ENCODE results near the gene DRC7. TPM values are rescaled to one million over a fixed set of nuclear protein-coding genes. Genes with fewer than 3 reads are reported as not detected.
"Not testable (repeated sequence)": the region's sequence is repeated elsewhere in the genome, so short reads cannot be mapped to it uniquely, and the experiment has no call there.

Gene DRC7
- total RNA-seq, 1 donor from 2014 or later: not detected

GRCh38 chr16:57778658-57779057 lies 84.1 kb downstream of the DRC7 start:
- intact Hi-C loops (cut with micrococcal nuclease): no loop called here

GRCh38 chr16:57779836-57780235 lies 85.2 kb downstream of the DRC7 start:
- intact Hi-C loops (cut with micrococcal nuclease): not testable (repeated sequence)

- intact Hi-C loops (cut with micrococcal nuclease): no loop called here
Measured at GRCh38 chr16:57781349-57781740, 86.7 kb downstream of the DRC7 start.

Other genes with a start within 250 kb of the DRC7 start
- 67.4 and 70.8 TPM in 2 replicates for gene CIAPIN1, start 247.4 kb upstream of the DRC7 start, total RNA-seq
- 39.1 and 41.3 TPM in 2 replicates for gene COQ9, start 247.3 kb upstream of the DRC7 start, total RNA-seq
- gene POLR2C, start 232.1 kb upstream of the DRC7 start, total RNA-seq: 73.2 and 74.5 TPM in 2 replicates
- gene DOK4, start 208.3 kb upstream of the DRC7 start, total RNA-seq: 2.6 and 3.6 TPM in 2 replicates
- 11.2 and 11.9 TPM in 2 replicates for gene CCDC102A, start 158.2 kb upstream of the DRC7 start, total RNA-seq
- gene ADGRG5, start 152.2 kb upstream of the DRC7 start, total RNA-seq: 13.8 and 15.5 TPM in 2 replicates
- gene ADGRG1, start 66.2 kb upstream of the DRC7 start, total RNA-seq: 3.9 and 4.5 TPM in 2 replicates
- not detected in 2 replicates for gene ADGRG3, start 26.5 kb upstream of the DRC7 start, total RNA-seq
- gene KATNB1, start 41.0 kb downstream of the DRC7 start, total RNA-seq: 32.1 and 34.9 TPM in 2 replicates
- not detected in 2 replicates for gene KIFC3, start 107.7 kb downstream of the DRC7 start, total RNA-seq

Measured in T-helper 1 cell treated with Interleukin-12 subunit alpha and Interleukin-12 subunit beta and Interleukin-4 antibody, amounts not matched to agents 30 ng/mL and 1 ng/mL, for 36 hours (primary cell).